Peyer's patch (tissue), 4 donors: ENCODE results near the gene ARMC8.

ENCODE experiments used
- CTCF ChIP-seq, 6 experiments: fragments of 450-650 bp in 4 of 6; fragments of 200-600 bp in 2 of 6; sonication (generic) in 1 of 6; IDR thresholded peaks; one replicate each; pipeline ENCODE4 v1.5.1; 2017 to 2019; ENCODE audit warnings: antibody characterized with exemption in 6 of 6, mild to moderate bottlenecking in 3 of 6, moderate library complexity in 1 of 6
- POLR2A ChIP-seq, 2 donors: fragments of 450-650 bp; IDR thresholded peaks; one replicate each; pipeline ENCODE4 v1.5.1; 2017; ENCODE audit warnings: antibody characterized with exemption in 2 of 2, mild to moderate bottlenecking in 2 of 2, moderate library complexity in 2 of 2

- peak in 4 of 6 experiments; percentile 39 to 77 (median 60) for TF ChIP-seq CTCF (IDR thresholded peaks at IDR 0.05)
- no peak for TF ChIP-seq POLR2A (IDR thresholded peaks at IDR 0.05)
Observed at GRCh38 chr3:138180375-138181029, 6.6 kb upstream of the ARMC8 start.
